Kidney (tissue), 14 donors: Measurements from ENCODE around the gene PFDN2. TPM values are rescaled to one million over a fixed set of nuclear protein-coding genes. Genes with fewer than 3 reads are reported as not detected.

Experiments used
- DNase-seq, 5 donors: peaks; one replicate each; pipeline ENCODE4 v3.0.0-alpha.2; 2013 to 2020
- FAIRE-seq: peaks from 2 replicates; lab custom pipeline; 2012; peaks lifted over from hg19 to GRCh38; lab: Jason Lieb, UNC
- H3K27ac ChIP-seq, 2 donors: one replicate each; pipeline ENCODE4 v1.7.0; 2013; ENCODE audit warnings: low read depth in 2 of 2, low read length in 2 of 2, inconsistent platforms in 1 of 2
- H3K27me3 ChIP-seq: one replicate; pipeline ENCODE4 v1.7.1; 2013; ENCODE audit warnings: low read length, inconsistent platforms; ENCODE audit not compliant: control insufficient read depth, insufficient read depth
- H3K36me3 ChIP-seq, 3 donors: one replicate each; pipeline versions ENCODE4 v1.7.0 to v1.7.1; 2013; ENCODE audit warnings: low read length in 3 of 3, control low read depth in 1 of 3, inconsistent platforms in 1 of 3; ENCODE audit not compliant: insufficient read depth in 3 of 3, control insufficient read depth in 2 of 3
- H3K4me1 ChIP-seq, 3 donors: one replicate each; pipeline versions ENCODE4 v1.7.0 to v1.7.1; 2013; ENCODE audit warnings: low read length in 3 of 3, inconsistent platforms in 1 of 3, low read depth in 1 of 3; ENCODE audit not compliant: control insufficient read depth in 2 of 3, insufficient read depth in 2 of 3
- H3K4me3 ChIP-seq, 3 donors: one replicate each; pipeline versions ENCODE4 v1.7.0 to v1.8.1; 2013; ENCODE audit warnings: low read length in 3 of 3, control low read depth in 1 of 3, inconsistent platforms in 1 of 3
- H3K9ac ChIP-seq, 3 donors: one replicate each; pipeline versions ENCODE4 v1.7.0 to v1.7.1; 2013; ENCODE audit warnings: low read length in 3 of 3, control low read depth in 1 of 3, inconsistent platforms in 1 of 3
- H3K9me3 ChIP-seq, 3 donors: one replicate each; pipeline versions ENCODE4 v1.7.0 to v1.7.1; 2013; ENCODE audit warnings: low read length in 3 of 3, control low read depth in 1 of 3, inconsistent platforms in 1 of 3; ENCODE audit not compliant: control insufficient read depth in 2 of 3, insufficient read depth in 1 of 3
- intact Hi-C: fragments of 100-400 bp; cut with DNase I; formaldehyde crosslinking; loops from one replicate; pipeline ENCODE4 v1.11.1; 2022
- polyA plus RNA-seq: library from polyadenylated mRNA; stranded (reverse); fragments of 350-450 nt; fragmentation: Illumina TruSeq; extraction: RNeasy Lipid Tissue Mini Kit (QIAGEN cat#74804); gene quantifications from one replicate; pipeline ENCODE4 v1.2.3, GENCODE V29; 2014; ENCODE audit warnings: low read depth, low replicate concordance; ENCODE audit not compliant: insufficient read depth
- total RNA-seq: library from RNA; stranded (reverse); fragmentation: NEBNext Ultra II Directional; extraction: Animal tissue kit (Norgen Biotek cat#: 25700); gene quantifications from one replicate; pipeline ENCODE4 v1.2.1, GENCODE V29; 2021
- TF ChIP-seq, protein P1 (sequence below): IDR thresholded peaks from 3 replicates; pipeline ENCODE4 v1.5.1; 2012; ENCODE audit warnings: mild to moderate bottlenecking, moderate library complexity, borderline replicate concordance; ENCODE audit not compliant: insufficient read depth; ENCODE audit errors: extremely low read depth
- donor health status: control.
- donor health status: control.
- donor health status: control.
- donor health status: control.
- donor health status: control.
- donor health status: DM: yes; HTN: yes; CAD: no.
- donor health status: Normal renal cell carcinoma (clear cell type).

The PFDN2 gene
- total and polyA plus RNA-seq, 2 donors from 2014 or later, result 46.7 to 149 TPM

GRCh38 chr1:161082996-161083747, 34.7 kb downstream of the PFDN2 start:
- peak overlapping the region; percentile 58 to 77 for H3K27ac ChIP-seq
- FAIRE-seq (no peak), DNase-seq (peak in 4 of 5 donors; percentile 13 to 96 (median 24))
- H3K9me3 ChIP-seq, result no peaks in the 10 kb centered on the region
- no peaks in the 10 kb centered on the region for H3K36me3 ChIP-seq
- H3K4me1 ChIP-seq, result peaks cover 0 to 3% (median 0%) of the 10 kb centered on the region in 3 donors
- TF ChIP-seq, protein P1, sequence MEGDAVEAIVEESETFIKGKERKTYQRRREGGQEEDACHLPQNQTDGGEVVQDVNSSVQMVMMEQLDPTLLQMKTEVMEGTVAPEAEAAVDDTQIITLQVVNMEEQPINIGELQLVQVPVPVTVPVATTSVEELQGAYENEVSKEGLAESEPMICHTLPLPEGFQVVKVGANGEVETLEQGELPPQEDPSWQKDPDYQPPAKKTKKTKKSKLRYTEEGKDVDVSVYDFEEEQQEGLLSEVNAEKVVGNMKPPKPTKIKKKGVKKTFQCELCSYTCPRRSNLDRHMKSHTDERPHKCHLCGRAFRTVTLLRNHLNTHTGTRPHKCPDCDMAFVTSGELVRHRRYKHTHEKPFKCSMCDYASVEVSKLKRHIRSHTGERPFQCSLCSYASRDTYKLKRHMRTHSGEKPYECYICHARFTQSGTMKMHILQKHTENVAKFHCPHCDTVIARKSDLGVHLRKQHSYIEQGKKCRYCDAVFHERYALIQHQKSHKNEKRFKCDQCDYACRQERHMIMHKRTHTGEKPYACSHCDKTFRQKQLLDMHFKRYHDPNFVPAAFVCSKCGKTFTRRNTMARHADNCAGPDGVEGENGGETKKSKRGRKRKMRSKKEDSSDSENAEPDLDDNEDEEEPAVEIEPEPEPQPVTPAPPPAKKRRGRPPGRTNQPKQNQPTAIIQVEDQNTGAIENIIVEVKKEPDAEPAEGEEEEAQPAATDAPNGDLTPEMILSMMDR, result no peak
- peak overlapping the region in 1 of 3 donors; percentile 7 for H3K9ac ChIP-seq
- H3K4me3 ChIP-seq, result no peak overlapping the region
- no peaks in the 10 kb centered on the region for H3K27me3 ChIP-seq
- intact Hi-C loops, result no loop called here

DNA sequence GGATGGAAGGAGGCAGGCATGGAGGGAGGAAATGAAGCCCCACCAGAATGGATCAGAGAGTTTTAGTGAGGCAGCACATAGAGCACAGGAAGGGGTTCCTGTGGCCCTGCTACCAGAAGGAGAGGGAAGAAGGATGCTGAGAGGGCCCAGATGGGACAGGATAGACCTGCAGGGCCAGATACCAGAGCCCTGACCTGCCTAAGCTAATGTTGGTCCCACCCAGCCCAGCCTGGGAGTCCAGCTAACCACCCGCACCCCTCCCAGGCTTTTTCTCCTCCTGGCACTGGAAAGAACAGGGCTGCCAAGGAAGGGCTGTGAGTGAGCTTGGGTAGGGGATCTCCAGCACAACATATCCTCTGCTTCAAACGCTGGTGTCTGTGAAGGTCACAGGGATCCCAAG, 35.4 kb downstream of the PFDN2 start:
- TF ChIP-seq, protein P1, result no peak
- H3K9me3 ChIP-seq, result no peaks in the 10 kb centered on the region
- no peak for FAIRE-seq
- intact Hi-C loops, result no loop called here
- peaks cover 0 to 3% (median 0%) of the 10 kb centered on the region in 3 donors for H3K4me1 ChIP-seq
- no peak overlapping the region for H3K4me3 ChIP-seq
- H3K36me3 ChIP-seq, result no peaks in the 10 kb centered on the region
- H3K9ac ChIP-seq, result no peak overlapping the region
- H3K27me3 ChIP-seq, result no peaks in the 10 kb centered on the region
- H3K27ac ChIP-seq, result no peak overlapping the region
- no peak for DNase-seq

DNA sequence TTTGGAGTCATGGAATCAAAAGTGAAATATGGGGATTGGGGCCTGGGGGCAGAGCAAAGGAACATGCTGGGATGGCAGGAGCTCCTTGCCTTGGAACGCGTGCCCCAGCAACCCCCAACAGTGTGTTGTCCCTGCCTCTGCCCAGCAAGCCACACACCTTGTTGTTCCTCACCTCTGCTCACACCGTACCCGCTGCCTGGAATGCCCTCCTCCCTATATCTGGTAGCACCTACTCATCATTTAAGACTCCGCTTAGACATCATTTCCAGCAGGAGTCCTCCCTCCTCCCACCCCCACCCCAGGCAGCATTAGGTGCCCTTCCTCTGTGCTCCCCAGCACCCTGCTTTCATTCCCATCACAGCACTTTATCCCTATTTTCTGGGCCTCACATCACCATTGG, 36.3 kb downstream of the PFDN2 start:
- no peak for FAIRE-seq
- H3K27ac ChIP-seq, result no peak overlapping the region

More for the DNA sequence above, 36.3 kb downstream of the PFDN2 start:
- H3K36me3 ChIP-seq, result no peaks in the 10 kb centered on the region
- no peak overlapping the region for H3K9ac ChIP-seq
- H3K4me3 ChIP-seq, result no peak overlapping the region
- no peaks in the 10 kb centered on the region for H3K9me3 ChIP-seq
- no peaks in the 10 kb centered on the region for H3K27me3 ChIP-seq
- H3K4me1 ChIP-seq, result peaks cover 0 to 3% (median 0%) of the 10 kb centered on the region in 3 donors
- intact Hi-C loops, result no loop called here
- TF ChIP-seq, protein P1, result no peak
- no peak for DNase-seq
